Measurements from ENCODE around the gene SCUBE1. TPM values are rescaled to one million over a fixed set of nuclear protein-coding genes. Genes with fewer than 3 reads are reported as not detected.

SCUBE1 gene
- total RNA-seq, 4 donors from 2014 or later: 37.3 to 107 (median 75.9) TPM

GRCh38 chr22:43230971-43231723, 112.0 kb downstream of the SCUBE1 start:
- H3K27ac ChIP-seq: no peak overlapping the region
- H3K9me3 ChIP-seq: no peaks in the 10 kb centered on the region
- peaks cover 0 to 75% of the 10 kb centered on the region in 2 donors for H3K36me3 ChIP-seq
- WGBS, 2 donors (ENCODE audit: low coverage in 1 of 2): 45 to 46% methylated on average over 3 to 4 of the region's 23 CpGs
- peaks cover 0 to 8% (median 0%) of the 10 kb centered on the region in 3 donors for H3K4me1 ChIP-seq
- peaks cover 8% of the 10 kb centered on the region for H3K27me3 ChIP-seq
- TF ChIP-seq POLR2A (IDR thresholded peaks at IDR 0.05): no peak
- TF ChIP-seq, protein P1, sequence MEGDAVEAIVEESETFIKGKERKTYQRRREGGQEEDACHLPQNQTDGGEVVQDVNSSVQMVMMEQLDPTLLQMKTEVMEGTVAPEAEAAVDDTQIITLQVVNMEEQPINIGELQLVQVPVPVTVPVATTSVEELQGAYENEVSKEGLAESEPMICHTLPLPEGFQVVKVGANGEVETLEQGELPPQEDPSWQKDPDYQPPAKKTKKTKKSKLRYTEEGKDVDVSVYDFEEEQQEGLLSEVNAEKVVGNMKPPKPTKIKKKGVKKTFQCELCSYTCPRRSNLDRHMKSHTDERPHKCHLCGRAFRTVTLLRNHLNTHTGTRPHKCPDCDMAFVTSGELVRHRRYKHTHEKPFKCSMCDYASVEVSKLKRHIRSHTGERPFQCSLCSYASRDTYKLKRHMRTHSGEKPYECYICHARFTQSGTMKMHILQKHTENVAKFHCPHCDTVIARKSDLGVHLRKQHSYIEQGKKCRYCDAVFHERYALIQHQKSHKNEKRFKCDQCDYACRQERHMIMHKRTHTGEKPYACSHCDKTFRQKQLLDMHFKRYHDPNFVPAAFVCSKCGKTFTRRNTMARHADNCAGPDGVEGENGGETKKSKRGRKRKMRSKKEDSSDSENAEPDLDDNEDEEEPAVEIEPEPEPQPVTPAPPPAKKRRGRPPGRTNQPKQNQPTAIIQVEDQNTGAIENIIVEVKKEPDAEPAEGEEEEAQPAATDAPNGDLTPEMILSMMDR (IDR thresholded peaks at IDR 0.05): peak in 3 of 4 experiments; percentile 62 to 86 (median 70)
- no peak for TF ChIP-seq EP300 (IDR thresholded peaks at IDR 0.05)
- TF ChIP-seq POLR2AphosphoS5 (IDR thresholded peaks at IDR 0.05): no peak
- H3K4me3 ChIP-seq: no peak overlapping the region
- ATAC-seq: no peak

- Histone ChIP-seq H3K9me3 (no peaks in the 10 kb centered on the region), H3K4me3 (no peak overlapping the region), H3K36me3 (peaks cover 0 to 77% of the 10 kb centered on the region in 2 donors), H3K4me1 (peaks cover 0 to 8% (median 0%) of the 10 kb centered on the region in 3 donors), H3K27ac (no peak overlapping the region), H3K27me3 (peaks cover 8% of the 10 kb centered on the region)
- WGBS, 2 donors (ENCODE audit: low coverage in 1 of 2): no CpG with 5 or more reads among the region's 9 CpGs
- TF ChIP-seq POLR2A (IDR thresholded peaks at IDR 0.05) (no peak), POLR2AphosphoS5 (IDR thresholded peaks at IDR 0.05) (no peak), EP300 (IDR thresholded peaks at IDR 0.05) (no peak)
- TF ChIP-seq, protein P1 (IDR thresholded peaks at IDR 0.05): no peak
- ATAC-seq: no peak
Measured at GRCh38 chr22:43230571-43230970, 112.6 kb downstream of the SCUBE1 start.

DNA sequence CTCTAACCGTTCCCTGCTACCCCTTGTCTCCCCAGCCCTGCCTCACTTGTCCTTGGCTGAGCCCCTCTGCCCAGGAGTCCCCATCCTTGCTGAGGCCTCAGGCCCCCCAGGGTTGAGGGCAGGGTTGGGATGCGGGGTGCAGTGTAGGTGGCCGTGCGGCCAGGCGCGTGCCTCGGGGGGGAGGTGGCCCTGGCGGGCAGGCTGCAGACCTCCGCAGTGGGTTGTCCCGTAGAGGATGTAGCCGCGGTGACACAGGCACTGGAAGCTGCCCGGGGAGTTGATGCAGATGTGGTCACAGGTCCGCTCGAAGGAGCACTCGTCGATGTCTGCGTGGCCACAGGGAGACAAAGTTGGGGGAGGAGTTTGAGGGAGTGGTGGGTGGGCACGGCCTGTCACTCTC, 114.3 kb downstream of the SCUBE1 start:
- WGBS, 2 donors (ENCODE audit: low coverage in 1 of 2): 80 to 84% methylated on average over 1 to 5 of the region's 19 CpGs
- peaks cover 0 to 8% (median 0%) of the 10 kb centered on the region in 3 donors for H3K4me1 ChIP-seq

GRCh38 chr22:43228330-43228729, 114.8 kb downstream of the SCUBE1 start:
- WGBS, 2 donors (ENCODE audit: low coverage in 1 of 2): 68% methylated on average over 8 of the region's 8 CpGs; no CpG with 5 or more reads in 1 of the 2 donors
- ATAC-seq: no peak
- Histone ChIP-seq H3K4me3 (no peak overlapping the region), H3K9me3 (no peaks in the 10 kb centered on the region), H3K27ac (no peak overlapping the region), H3K4me1 (peaks cover 0 to 8% (median 0%) of the 10 kb centered on the region in 3 donors), H3K27me3 (peaks cover 8% of the 10 kb centered on the region), H3K36me3 (peaks cover 0 to 79% of the 10 kb centered on the region in 2 donors)
- TF ChIP-seq POLR2A (IDR thresholded peaks at IDR 0.05): no peak
- no peak for TF ChIP-seq EP300 (IDR thresholded peaks at IDR 0.05)
- TF ChIP-seq, protein P1 (IDR thresholded peaks at IDR 0.05): no peak

More for the DNA sequence above, 114.3 kb downstream of the SCUBE1 start:
- Histone ChIP-seq H3K27ac (no peak overlapping the region), H3K9me3 (no peaks in the 10 kb centered on the region), H3K27me3 (peaks cover 8% of the 10 kb centered on the region), H3K36me3 (peaks cover 0 to 77% of the 10 kb centered on the region in 2 donors), H3K4me3 (no peak overlapping the region)
- TF ChIP-seq, protein P1 (IDR thresholded peaks at IDR 0.05): no peak
- no peak for TF ChIP-seq POLR2AphosphoS5 (IDR thresholded peaks at IDR 0.05)
- no peak for TF ChIP-seq EP300 (IDR thresholded peaks at IDR 0.05)
- TF ChIP-seq POLR2A (IDR thresholded peaks at IDR 0.05): no peak
- ATAC-seq: no peak

DNA sequence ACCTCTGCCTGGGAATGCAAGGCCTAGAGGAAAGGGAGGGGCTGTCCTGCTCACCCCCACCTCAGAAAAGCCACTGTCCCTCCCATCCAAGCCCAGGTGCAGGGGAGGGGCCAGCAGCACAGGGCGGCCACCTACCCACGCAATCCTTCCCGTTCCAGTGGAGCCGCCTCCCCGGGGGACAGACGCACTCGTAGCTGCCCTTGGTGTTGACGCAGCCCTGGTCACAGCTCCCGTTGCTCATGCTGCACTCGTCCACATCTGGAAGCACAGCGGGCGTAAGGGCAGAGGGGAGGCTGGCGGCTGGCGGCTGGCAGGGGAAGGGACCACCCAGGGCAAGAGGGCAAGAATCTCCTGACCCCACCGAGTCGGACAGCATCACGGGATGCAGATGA, 115.9 kb downstream of the SCUBE1 start:
- no peak overlapping the region for H3K4me3 ChIP-seq
- peaks cover 8% of the 10 kb centered on the region for H3K27me3 ChIP-seq
- peaks cover 0 to 85% of the 10 kb centered on the region in 2 donors for H3K36me3 ChIP-seq
- H3K27ac ChIP-seq: no peak overlapping the region
- H3K4me1 ChIP-seq: peaks cover 0 to 12% (median 0%) of the 10 kb centered on the region in 3 donors
- no peak for ATAC-seq
- no peaks in the 10 kb centered on the region for H3K9me3 ChIP-seq
- no peak for TF ChIP-seq EP300 (IDR thresholded peaks at IDR 0.05)
- TF ChIP-seq, protein P1 (IDR thresholded peaks at IDR 0.05): no peak
- no peak for TF ChIP-seq POLR2A (IDR thresholded peaks at IDR 0.05)
- TF ChIP-seq POLR2AphosphoS5 (IDR thresholded peaks at IDR 0.05): no peak
- WGBS, 2 donors (ENCODE audit: low coverage in 1 of 2): 40% methylated on average over 1 of the region's 17 CpGs; no CpG with 5 or more reads in 1 of the 2 donors

All from gastroesophageal sphincter (tissue), 4 donors.